HK-2 (cell line): ENCODE measurements around the gene DPH5.
A peak's percentile ranks its signal among the peaks of the same experiment; 100 is the strongest.
"Not testable (repeated sequence)": the region's sequence is repeated elsewhere in the genome, so short reads cannot be mapped to it uniquely, and the experiment has no call there.

Source experiments
- DNase-seq: peaks from one replicate; pipeline ENCODE4 v3.0.0-alpha.2; 2018; ENCODE audit not compliant: unreplicated experiment

Gene DPH5, protein sequence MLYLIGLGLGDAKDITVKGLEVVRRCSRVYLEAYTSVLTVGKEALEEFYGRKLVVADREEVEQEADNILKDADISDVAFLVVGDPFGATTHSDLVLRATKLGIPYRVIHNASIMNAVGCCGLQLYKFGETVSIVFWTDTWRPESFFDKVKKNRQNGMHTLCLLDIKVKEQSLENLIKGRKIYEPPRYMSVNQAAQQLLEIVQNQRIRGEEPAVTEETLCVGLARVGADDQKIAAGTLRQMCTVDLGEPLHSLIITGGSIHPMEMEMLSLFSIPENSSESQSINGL

DNA sequence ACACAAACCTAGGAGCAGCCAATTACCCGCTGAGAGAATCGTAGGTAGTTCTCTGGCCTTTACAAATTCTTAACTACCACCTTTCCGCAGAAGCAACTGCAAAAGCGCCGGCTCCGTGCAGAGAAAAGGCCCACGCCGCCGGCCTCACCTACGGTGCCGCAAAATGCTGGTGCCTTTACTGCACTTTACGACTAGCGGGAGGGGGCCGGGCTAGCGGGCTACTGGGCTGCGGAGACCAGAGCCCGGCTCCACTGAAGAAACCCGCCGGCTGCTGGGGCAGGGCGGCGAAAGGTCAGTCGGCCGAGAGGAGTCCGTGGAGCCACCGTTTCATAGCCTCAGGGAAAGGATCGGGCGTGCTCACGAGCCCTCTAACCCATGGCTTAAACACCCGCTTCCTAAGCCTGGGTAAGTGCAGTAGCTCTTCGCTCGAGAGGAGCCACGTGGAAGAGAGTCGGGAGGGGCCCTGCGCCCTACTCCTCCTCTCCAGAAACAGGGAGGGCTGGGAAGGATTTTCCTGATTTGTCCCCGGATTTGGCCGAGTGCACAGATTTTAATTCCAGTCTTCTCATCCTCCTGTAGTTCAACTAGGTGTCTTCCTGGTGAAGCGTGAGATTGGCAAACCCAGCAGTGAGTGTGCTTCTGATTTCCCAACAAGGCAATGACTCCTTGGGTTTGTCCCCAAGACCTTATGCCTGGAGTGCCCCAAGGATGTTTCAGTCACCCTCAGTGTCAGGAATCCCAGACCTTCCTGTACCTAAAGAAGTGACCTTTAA is at the start of gene DPH5:
TSS of gene DPH5 (minus strand) at position 128 of the 773 bp plus-strand sequence. CDS start 341 bp downstream, outside the sequence.
- peak; percentile 91 for DNase-seq

DNA sequence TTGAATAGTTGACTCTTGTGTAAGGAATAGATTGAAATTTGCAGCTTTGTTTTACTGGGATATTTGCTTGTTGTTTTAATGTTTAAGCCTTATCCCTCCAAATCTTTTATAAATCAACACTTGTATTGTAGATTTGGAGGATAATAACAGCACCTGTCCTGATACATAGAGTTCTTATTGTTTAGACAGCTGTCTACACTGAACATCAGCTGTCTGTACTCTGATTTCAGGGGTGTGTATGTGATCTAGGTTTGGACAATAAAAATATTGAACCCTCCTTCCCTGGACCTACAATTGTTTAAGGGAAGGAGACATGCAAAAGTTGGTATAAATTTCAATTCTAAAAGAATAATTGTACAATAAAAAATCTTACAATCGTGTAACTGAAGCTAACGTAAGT is 48.3 kb upstream of the DPH5 start:
- DNase-seq: no peak

DNA sequence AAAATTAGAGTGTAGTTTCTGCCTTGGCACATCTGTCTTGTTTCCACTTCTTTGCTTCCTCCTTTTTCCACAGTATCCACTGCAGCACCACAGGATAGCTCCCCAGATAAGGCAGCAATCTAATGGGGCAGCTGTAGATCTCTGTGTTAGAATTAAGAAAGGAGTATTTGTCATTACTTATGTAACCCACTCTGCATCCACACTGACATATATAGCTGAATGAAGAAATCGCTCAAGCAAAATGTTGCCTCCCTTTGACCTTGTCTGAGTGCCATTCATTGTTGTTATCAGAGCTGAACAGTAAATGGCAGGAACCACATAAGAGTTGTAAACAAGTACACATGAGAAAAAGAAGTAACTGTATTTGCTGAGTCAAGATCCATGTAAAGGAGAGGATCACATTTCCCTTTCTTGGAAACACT is 45.9 kb upstream of the DPH5 start:
- DNase-seq: no peak

DNA sequence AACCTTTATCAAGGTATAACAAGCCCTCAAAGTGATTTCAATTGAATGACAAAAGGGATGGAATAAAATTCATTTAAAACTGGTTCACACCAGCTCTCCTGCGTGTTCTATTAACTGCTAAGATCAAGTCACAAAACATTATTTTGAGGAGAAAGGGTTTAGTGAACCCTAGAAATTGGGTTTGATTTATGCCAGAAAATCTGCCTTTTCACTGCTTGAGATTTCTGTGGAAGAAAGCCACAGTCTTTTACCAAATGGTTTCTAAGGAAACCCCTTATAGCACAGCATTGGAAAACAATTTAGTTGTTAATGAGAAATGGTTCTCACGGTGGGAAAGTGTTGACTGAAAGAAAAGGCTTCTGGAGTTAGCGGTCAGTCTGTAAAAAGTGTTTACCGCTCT is 43.6 kb upstream of the DPH5 start:
- no peak for DNase-seq

DNA sequence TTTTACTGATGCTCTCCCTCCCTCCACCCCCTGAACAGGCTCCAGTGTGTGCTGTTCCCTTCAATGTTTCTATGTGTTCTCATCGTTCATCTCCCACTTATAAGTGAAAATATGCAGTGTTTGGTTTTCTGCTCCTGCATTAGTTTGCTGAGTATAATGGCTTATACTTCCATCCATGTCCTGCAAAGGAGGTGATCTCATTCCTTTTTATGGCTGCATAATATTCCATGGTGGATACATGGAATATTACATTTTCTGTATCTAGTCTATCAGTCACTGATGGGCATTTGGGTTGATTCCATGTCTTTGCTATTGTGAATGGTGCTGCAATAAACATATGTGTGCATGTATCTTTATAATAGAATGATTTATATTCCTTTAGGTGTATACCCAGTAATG is 41.4 kb upstream of the DPH5 start:
- DNase-seq: not testable (repeated sequence)

DNA sequence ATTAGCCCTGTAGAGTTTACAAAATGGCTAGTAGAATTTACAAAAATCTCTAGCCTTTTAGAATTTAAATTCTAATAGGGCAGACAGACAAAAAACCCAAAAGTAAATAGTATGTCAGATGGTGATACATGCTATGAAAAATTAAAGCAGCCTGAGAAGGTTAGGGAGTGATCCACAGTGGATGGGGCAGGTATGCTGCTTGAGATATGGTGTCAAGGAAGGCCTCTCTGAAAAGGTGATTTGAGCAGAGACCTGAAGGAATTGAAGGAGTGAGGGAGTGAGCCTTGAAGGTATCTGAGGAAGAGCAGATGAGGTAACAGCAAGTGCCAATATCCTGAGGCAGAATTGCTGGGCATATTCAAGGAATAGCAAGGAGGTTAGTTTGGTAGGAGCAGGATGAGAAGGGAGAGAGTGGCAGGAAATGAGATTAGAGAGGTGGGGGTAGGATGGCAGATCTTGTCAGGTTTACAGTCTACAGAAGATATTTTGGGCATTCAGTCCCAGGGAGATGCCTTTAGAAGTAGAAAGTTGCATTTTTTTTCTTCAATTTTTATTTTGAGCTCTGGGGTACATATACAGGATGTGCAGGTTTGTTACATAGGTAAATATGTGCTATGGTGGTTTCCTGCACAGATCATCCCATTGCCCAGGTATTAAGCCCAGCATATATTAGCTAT is 40.8 kb upstream of the DPH5 start:
- no peak for DNase-seq

DNA sequence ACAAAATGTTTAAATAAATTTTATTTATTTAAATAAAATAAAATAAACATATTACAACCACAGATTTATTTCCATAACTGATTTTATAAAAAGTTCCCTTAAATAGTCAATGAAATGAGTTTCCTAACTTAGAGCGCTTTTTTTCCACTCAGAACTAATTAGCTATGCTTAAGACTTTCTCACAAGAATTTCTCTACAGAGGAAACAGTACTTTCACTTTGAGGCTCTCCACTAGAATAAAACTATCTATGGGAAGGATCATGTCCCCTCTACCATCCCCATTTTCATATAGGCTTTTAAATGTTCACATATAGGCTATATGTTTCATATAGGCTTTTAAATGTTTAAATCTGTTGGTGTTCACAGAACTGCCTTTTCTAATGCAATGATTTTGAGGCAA is 40.0 kb upstream of the DPH5 start:
- no peak for DNase-seq

DNA sequence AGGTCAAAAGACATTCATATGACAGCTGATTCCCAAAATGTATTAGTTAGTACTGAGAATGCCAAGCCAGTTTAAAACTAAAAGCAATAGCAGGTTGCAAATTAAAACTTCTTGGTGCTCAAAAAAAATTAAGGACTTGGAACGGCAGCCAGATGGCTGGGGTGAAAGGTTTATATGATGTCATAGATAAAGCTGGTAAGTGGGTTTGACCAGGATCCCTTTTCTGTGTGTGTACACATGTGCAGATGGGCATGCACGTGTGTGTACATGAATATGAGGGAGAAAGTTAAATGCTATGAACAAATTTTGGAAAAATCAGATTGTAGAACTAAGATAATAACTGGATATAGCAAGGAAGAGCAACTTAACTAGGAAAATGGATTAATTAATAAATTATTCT is 39.1 kb upstream of the DPH5 start:
- DNase-seq: no peak

DNA sequence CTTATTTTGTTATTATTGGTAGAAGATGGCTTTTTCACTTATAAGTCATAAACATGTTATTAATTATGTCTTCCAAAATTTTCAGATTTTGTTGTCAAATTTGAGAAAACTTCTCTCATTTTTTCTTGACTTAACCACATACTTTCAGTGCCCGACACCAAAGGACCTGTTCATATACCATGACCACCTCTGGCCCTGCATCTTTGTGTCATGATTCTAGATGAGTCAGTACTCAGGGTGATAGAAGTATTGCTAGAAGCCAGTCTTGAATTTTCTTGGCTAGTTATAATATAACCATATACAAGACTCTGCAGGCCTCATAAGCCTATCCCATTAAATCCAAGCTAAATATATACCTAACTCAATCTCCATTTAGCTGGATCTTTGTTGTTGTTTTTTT is 35.4 kb upstream of the DPH5 start:
- peak; percentile 32 for DNase-seq

DNA sequence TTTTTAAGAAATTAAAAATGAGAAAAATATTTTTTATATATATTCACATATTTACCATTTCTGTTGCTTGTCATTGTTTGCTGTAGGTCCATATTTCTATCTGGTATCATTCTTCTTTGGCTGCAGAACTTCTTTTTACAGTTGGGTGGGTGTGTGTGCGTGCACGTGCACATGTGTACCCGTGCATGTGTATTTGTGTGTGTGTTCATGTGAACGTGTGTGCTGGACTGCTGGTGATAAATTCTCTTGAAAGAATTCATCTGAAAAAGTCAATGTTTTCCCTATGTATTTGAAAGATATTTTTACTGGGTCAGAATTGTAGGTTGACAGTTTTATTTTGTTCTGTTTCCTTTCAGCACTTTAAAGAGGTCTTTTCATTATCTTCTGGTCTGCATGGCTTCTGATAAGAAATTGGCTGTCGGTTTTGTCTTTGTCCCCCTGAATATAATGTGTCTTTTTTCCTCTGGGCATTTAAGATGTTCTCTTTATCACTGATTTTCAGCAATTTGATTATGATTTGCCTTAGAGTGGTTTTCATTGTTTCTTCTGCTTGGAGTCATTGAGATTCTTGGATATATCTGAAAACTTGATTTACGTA is 34.5 kb upstream of the DPH5 start:
- no peak for DNase-seq

DNA sequence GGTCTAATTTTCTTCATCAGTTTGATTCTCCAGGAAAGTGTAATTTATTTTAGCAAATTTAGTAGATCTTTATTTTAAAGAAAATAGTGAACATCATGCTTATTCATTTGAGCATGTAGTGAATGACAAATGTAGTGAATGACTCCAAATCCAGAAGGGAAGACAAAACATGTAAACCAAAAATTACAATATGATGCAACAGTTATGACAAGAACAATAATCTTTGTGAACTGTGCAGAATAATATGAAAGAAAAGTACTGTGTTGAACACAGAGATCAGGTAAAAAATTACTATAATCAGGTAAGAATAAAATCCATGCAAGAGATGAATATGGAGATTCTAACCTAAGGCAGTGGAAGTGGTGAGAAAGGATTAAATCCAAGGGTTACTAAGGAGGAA is 30.0 kb upstream of the DPH5 start:
- no peak for DNase-seq

DNA sequence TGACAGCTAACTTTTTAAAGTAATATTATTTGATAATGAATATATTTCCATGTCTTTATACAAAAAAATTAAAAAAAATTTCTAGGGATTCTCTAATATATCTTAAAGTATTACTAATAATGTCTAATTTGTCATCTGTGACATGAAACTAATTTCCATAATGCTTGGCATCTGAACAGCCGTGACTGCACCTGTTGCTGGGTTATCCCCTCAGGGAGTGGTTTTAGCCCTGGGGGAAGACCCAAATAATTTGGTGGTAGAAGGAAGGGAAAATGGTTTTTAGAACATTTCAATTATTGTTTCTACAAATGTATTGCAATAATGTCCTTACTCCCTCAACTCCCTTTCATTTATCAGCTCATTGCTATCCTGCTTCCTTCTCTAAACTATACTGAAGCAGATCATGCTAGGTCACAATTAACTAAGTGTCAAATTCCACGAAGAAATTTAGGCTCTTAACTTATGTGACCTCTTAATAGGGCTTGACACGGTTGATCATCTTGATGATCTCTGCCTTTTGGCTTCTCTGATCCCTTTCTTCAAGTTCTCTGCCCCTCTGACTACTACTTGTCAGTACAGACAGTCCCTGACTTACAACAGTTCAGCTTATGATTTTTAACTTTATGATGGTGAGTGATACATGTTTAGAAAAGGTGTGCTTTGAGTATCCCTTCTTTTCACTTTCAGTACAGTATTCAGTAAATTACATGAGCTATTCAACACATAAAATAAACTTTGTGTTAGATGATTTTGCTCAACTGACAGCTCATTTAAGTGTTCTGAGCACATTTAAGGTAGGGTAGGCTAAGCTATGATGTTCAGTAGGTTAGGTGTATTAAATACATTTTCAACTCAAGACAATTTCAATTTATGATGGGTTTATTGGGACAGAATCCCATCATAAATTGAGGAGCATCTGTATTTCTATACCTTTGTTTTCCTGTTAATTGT is 26.4 kb upstream of the DPH5 start:
- DNase-seq: no peak

DNA sequence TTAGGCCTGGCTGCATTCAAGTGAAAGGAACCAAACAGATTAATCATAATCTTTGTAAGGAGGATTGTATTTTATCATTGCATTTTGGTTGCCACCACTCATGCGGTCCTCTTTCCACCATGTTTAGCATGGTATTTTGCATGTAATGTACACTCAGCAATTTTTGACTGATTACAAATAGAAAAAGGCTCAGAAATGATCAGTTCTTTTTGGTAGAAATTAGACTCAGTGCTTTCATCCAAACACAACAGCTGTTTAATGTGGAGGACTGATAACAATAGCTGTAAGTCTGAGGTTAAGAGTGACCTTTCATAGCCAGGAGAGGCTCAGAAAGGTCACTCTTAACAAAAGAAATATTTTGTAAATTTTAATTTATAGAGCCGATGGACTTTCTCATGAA is 25.3 kb upstream of the DPH5 start:
- DNase-seq: no peak

DNA sequence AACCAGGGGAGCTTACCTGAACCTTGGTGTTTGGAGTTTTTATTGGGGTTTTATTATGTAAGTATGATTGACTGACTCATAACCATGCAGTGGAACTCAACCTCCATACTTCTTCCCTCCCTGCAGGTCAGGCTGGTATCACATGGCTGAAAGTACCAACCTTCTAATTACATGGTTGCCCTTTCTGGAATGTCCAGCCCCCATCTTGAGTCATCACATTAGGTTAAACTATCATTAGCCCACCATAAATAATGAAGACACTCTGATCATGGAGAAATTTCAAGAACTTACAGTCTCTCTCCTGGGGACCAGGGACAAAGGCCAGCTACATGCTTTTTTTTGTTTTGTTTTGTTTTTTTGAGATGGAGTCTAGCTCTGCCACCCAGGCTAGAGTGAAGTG is 19.2 kb upstream of the DPH5 start:
- DNase-seq: no peak

DNA sequence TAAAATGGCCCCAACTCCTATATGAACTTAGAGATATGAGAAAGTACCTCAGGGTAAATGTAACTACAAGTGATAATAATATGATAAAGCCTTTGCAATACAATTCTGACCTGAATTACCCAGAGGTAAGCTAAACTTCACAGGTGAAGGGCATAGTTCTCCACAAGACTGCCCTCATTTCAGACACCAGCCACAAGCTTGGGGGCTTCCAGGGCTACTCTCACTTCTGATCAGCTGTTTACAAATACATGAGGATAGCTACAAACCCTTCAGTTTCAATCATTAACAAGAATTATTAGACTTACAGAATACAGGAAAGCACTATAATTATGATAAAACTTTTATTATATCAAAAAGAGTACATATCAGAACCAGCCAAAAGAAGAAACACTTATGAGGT is 18.7 kb upstream of the DPH5 start:
- DNase-seq: no peak

DNA sequence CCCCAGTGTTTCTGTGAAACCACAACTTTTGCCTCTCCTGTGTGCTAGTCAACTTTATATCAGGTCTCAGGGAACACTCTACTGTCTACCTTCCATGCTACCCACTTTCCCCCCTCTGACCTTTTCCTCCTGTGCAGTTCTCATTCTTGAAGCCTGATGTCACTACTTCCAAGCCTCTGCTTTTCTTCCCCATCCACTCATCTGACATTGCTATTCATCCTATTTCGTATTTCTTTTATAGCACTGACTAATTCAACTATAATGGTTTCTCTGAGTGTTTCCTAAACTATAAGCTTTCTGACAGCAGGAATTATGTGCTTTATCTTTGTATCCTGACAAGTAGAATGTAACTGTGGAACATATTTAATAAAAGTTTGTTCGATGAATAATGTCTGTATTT is 18.2 kb upstream of the DPH5 start:
- DNase-seq: peak; percentile 12

DNA sequence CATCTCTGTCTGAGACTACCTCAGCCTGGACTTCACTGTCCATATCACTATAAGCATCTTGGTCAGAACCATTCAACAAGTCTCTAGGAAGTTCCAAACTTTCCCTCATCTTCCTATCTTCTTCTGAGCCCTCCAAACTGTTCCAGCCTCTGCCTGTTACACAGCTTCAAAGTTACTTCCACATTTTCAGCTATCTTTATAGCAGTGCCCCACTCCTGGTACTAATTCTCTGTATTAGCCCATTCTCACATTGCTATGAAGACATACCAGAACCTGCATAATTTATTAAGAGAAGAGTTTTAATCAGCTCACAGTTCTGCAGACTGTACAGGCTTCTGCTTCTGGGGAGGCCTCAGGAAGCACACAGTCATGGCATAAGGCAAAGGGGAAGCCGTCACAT is 15.7 kb upstream of the DPH5 start:
- no peak for DNase-seq

DNA sequence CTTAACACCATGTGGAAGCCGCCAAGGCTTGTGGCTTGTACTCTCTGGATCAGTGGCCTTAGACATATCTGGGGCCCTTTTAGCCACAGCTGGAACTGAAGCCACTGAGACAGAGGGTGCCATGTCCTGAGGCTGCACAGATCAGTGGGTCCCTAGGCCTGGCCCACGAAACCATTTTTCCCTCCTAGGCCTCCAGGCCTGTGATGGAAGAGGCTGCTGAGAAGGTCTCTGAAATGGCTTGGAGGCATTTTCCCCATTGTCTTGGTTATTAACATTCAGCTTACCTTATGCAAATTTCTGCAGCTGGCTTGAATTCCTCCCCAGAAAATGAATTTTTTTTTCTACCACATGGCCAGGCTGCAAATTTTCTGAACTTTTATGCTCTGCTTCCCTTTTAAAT is 15.1 kb upstream of the DPH5 start:
- no peak for DNase-seq

DNA sequence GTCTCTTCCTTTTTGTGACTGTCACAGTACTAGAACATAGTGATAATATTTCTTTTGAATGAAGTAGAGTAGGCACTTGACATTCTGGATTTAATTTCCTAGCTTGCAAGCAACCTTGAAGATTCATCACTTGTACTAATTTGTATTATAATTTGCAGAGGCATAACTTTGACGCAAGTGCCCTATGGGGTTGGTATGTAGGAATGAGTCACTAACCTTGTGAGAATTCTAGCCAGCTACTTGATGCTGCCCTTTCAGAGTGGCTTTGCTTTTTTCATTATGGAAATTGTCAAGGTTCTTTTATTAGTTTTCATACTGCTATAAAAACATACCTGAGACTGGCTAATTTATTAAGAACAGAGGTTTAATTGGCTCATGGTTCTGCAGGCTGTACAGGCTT is 13.7 kb upstream of the DPH5 start:
- DNase-seq: no peak

DNA sequence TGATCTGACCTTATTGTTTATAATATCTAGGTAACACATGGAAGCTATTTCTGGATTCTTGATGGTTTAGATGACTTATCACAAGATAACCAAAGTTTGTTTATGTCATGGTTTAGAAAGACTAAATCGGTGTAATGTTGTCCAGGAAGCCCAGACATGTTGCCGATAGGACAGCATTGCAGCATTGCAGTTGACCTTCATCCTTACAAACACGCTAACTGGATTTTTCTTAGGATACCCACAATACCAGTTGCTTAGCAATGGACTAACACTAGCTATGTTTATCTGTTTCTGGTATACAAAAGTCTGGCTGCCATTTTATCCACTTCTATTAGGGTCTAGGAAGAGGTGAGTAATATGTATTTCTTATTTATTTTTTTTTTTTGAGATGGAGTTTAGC is 11.7 kb upstream of the DPH5 start:
- no peak for DNase-seq

DNA sequence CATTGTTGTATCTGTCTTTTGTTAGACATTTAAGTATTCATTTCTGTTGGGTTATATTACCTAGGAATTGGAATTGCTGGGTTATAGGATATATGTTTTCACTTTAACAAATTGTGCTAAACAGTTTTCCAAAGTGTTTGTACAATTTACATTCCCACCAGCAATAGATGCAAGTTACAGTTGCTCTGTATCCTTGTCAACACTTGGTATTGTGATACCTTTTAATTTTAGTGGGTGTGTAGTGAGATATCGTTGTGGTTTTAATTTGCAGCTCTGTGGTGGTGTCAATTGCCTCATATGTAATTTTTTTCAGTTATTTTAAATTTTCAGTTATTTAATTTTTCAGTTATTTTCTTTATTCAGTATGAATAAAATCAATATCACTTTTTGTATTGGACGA is 7.4 kb upstream of the DPH5 start:
- no peak for DNase-seq
